Stimulated activated CD8-positive, alpha-beta memory T cell treated with anti-CD3 and anti-CD28 coated beads, Interleukin-12 subunit alpha, Interleukin-12 subunit beta, amount 100 ng/mL, for 4 hours (primary cell): Measurements from ENCODE around the gene FSD1.
"Not testable (repeated sequence)": the region's sequence is repeated elsewhere in the genome, so short reads cannot be mapped to it uniquely, and the experiment has no call there.

Experiments
- DNase-seq: peaks from one replicate; pipeline ENCODE4 v3.0.0-alpha.2; 2020; ENCODE audit warnings: low read depth

FSD1 gene

GRCh38 chr19:4284974-4285373 lies 19.4 kb upstream of the FSD1 start:
- no peak for DNase-seq

GRCh38 chr19:4286141-4286540 lies 18.3 kb upstream of the FSD1 start:
- not testable (repeated sequence) for DNase-seq

- DNase-seq: no peak
These were observed 16.2 kb upstream of the FSD1 start for GRCh38 chr19:4288091-4288777.

GRCh38 chr19:4291184-4291732 lies 13.1 kb upstream of the FSD1 start:
- DNase-seq: no peak

DNA sequence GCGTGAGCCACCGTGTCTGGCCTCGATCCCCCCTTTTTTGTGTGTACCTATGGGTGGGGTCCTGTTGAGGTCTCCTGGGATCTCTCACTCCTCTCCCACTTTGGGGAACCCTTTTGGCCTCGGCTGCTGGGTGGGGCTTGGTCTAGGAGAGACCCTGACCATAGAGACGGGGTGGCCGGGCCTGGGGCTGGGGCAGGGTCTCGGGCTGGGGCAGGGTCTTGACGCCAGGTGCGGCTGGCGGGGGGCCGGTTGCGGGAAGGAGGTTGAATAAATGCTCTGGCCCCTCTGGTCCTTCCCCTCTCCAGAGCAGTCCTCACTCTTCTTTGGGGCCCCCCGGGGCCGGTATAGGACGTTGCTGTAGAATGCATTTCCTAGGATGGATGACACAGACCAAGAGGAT lies 11.9 kb upstream of the FSD1 start:
- DNase-seq: no peak

DNA sequence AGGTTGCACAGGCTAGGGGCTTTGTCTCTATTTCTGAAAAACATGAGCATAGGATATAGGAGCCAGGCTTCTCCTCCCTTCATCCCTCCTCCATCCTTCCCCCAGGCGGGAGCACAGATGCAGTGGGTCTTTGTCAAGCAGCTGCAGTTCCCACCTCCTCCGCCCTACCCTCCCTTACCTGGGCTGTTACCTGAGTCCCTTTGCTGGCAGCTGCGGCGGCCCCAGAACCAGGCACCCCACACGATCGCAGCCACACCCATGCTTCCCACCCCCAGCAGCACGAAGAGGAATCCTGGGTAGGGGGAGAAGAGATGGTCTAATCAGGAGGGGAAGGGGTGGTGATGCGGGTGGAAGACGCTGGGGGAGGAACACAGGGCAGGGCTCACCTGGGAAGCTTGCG lies 10.0 kb upstream of the FSD1 start:
- DNase-seq: no peak

DNA sequence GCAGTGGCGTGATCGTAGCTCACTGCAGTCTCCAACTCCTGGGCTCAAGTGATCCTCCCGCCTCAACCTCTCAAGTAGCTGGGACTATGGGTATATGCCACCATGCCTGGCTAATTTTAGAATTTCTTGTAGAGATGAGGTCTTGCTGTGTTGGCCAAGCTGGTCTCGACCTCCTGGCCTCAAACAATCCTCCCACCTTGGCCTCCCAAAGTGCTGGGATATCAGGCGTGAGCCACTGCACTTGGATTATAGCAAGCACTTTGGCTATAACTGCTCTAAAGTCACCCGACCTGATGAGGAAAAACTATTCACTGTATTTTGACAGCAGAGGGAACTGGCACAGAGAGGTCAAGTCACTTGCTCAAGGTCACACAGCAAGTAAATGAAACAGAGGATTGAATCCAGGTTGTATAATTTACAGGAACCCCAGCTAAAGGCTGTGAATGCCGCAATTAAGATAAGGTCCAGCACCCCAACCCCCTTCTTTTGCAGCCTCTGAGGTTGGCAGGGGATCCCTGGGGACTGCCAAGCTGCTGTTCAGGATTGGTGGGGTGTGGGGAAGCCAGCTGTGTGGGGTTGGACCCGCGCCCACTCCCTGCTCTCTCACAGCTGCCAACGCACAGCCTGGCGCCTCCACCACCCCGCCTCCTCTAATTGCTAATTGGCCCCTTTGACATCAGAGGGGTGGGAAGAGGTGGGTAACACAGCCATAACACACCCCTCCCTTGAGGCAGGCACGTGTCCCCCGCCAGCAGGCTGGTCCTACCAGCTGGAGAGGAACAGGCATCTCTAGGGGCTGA lies 8.2 kb upstream of the FSD1 start:
- DNase-seq: no peak

DNA sequence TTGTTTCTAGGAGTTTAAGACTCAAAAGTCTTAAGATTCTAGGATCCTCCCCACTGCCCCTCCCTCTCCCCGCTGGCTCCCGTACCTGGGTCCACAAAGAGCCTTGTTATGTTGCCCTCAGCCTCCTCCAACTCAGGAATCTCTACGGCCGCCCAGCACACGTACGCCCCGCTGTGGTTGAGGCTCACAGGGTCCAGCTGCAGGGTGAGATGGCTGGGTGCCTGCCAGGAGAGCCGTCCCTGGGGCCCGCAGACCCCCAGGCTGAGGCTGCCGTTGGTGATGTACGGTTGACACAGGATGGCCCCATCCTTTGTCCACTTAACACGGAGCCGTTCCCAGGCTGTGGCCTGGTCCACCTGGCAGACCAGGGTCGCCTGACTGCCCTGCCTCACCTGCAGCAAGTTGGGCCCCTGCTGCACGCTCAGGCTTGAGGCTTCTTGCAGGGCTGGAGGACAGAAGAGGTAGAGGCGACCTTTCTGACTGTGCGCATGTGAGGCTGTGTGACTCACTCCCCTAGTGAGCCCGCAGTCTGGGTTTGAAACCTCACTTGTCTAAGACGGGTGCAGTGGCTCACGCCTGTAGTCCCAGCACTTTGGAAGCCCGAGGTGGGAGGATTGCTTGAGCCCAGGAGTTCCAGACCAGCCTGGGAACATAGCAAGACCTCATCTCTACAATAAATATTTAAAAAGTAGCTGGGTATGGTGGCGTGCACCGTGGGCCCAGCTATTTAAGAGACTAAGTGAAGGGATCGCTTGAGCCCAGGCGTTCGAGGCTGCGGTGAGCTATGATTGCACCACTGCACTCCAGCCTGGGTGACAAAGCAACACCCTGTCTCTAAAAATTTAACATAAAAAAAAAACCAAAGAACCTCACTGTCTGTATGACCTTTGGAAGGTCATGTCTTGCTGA lies 6.2 kb upstream of the FSD1 start:
- DNase-seq: no peak

DNA sequence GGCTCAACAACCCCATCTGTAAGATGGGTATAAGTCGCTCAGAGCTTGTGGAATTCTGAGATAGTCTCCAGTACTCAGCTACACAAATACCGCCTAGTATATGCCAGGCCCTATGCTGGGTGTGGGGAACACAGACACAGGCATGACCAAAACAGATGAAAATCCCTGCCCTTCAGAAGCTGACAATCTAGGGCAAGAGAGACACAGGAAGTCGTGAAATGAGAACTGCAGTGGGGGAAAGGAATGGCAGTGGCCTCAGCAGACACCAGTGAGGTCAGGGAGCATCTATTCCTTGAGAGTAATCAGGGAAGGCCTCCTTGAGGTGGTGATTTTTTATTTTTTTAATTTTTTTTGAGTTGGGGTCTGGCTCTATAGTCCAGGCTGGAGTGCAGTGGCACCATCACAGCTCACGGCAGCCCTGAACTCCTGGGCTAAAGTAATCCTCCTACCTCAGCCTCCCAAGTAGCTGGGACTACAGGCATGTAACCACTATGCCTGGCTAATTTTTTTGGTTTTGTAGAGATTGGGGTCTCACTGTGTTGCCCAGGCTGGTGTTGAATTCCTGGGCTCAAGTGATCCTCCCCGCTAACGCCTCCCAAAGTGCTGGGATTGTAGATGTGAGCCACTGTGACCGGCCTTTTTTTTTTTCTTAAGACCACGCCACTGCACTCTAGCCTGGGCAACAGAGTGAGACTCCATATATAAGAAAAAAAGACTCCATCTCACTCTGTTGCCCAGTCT lies 5.4 kb upstream of the FSD1 start:
- no peak for DNase-seq

DNA sequence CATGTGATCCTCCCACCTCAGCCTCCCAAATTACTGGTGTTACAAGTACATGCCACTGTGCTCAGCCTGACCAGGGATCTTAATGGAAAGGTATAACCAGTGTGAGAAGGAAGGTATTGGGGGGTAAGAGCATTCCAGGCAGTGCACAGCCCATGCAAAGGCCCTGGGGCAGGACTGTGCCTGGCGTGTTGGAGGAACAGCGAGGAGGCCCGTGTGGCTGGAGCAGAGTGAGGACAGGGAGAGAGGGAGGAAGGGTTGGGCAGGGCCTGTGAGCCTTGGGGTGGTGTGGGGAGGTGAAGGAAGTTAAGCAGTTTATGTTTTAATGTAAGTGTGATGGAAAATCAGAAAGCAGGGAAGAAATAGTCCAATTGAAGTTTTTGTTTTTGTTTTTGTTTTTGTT lies 3.8 kb upstream of the FSD1 start:
- DNase-seq: no peak

- DNase-seq: no peak
These were observed 2.7 kb upstream of the FSD1 start for GRCh38 chr19:4301590-4302242.

DNA sequence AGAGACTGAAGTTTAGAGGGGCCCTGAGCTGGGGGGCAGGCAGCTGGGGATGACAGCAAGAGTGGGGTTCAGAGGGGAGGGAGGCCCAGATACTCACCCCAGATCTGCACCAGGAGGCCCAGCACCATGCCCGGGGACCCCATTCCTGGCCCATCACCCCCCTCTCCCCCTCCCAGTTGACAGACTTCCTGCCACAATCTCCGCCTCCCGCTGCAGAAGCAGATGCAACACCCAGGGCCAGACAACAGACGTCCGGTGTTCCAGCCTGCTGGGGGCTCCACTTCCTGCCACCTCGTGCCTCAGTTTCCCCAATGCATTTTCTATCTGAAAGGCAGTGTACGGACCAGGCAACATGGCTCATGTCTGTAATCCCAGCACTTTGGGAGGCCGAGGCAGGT lies 2.2 kb upstream of the FSD1 start, which contains the start of gene TMIGD2:
TMIGD2 (minus strand) TSS at position 147 of the 398 bp plus-strand sequence; CDS start at position 143, 4 bp downstream.
- no peak for DNase-seq

DNA sequence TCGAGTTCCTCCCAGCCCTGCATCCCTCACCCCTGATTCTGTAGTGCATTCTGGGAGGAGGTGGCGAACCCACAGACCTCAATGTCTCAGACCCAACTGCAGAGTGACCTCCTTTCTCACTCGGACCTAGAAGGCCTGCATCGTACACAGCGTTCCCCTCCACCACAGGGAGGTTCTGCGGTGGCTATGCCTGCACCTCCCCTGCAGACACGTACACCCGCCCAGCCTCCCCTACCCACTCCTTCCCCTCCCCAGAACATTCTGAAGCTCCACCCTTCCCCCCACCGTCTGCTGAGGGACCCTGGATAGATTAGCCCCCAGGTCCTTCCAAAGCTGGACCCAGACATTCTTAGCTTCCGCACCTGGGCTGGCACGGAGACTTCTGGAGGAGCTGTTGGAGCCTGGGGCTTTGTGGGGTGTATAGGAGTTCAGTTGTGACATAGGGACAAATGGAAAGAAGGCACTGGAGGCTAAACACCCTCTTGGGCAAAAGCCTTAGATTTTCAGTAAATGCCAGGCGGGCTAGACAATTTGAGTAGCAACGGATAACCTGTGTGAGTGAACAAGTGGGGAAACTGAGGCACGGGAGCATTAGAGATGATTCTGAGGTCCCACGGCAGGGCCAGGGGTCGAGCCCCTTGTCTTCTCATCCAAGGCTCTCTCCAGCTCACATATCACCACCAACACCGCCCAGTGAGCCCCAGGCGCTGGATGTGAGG lies 420 bp upstream of the FSD1 start:
- no peak for DNase-seq

- DNase-seq: no peak
These were observed 837 bp downstream of the FSD1 start for GRCh38 chr19:4305257-4305612.

DNA sequence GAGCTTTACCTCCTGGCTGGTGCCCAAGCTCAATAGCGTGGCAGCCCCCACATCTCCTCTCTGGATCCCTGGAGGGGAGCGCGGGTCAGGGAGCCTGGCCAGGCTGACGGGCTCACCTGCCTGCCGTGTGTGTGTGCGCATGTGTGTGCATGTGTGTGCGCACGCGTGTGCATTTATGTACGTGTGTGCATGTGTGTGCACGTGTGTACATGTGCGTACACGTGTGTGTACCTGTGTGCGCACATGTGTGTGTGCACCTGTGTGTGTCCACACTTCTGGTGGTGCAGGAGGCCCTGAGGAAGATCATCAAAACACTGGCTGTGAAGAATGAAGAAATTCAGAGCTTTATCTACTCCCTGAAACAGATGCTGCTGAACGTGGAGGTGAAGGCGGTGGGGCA lies 1.3 kb downstream of the FSD1 start:
- DNase-seq: no peak

DNA sequence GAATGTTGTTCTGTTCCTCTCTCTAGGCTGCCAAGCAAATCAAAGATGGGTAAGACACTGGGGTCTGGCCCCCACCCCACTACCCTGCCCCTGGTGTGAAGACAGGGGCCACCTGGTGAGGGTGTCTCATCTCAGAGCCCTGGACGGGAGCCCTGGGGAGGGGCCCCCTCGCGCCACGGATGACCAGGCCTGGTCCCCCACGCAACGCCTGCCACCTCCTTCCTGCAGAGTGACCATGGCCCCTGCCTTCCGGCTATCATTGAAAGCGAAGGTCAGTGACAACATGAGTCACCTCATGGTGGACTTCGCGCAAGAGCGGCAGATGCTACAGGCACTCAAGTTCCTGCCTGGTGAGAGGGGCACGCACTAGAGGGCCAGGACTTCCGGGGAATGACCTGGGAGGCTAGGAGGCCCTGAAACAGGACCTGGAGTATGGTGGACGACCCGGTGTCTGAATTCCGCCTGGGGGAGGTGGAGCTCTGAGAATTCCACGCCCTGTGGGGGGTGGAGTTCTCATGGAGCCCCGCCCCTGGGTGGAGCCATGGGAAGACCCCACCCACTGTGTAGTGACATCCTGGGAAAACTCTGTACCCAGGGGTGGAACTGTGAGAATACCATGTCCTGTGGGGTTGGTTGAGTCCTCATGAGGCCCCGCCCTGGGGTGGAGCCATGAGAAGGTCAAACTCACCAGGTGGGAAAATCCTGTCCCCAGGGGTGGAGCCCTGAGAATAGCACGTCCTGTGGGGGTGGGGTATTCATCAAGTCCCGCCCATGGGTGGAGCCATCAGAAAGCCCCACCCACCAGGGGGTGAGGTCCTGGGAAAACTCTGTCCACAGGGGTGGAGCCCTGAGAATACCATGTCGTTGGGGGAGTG lies 6.1 kb downstream of the FSD1 start:
- no peak for DNase-seq

GRCh38 chr19:4313847-4314490 lies 9.6 kb downstream of the FSD1 start:
- no peak for DNase-seq

DNA sequence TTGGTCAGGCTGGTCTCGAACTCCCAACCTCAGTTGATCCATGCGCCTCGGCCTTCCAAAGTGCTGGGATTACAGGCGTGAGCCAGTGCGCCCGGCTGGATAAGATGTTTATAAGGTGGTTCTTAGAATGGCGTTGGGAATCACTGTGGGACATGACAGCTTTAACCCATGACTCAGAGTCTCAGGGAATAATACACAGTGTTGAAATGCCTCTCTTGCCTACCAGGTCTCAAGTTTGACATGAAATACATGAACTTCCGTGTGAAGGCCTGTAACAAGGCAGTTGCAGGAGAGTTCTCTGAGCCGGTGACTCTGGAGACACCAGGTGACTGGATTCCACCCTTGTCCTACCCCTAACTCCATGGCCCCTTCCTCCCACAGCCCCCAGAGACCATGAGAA lies 12.6 kb downstream of the FSD1 start:
- DNase-seq: no peak

DNA sequence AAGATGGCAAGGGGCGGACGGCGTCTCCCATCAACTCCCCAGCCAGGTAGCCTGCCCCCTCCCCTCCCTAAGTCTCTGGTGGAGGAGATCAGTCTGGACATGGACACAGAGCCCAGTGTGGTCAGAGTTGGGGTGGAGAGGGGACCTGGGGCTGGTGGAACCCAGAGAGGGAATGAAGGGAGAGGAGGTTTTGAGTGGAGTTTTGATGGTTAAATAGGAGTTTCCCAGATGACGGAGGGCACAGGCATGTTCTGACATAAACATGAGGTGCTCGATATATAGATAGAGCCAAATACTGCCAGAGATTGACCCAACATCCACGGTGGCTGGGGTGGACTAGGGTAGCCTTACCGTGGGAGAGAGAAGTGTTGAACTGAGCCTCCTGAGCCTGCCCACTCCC lies 14.1 kb downstream of the FSD1 start:
- DNase-seq: no peak
